Sigmoid colon (tissue), 4 donors: ENCODE results near the gene MYEOV.

Source experiments
- CTCF ChIP-seq, 4 experiments: fragments of 450-650 bp in 3 of 4; fragments of 200-600 bp in 1 of 4; IDR thresholded peaks; one replicate each; pipeline ENCODE4 v1.5.1; 2016 to 2019; ENCODE audit warnings: antibody characterized with exemption in 4 of 4, mild to moderate bottlenecking in 3 of 4, moderate library complexity in 2 of 4
- EP300 ChIP-seq, 4 donors: sonication (generic); formaldehyde crosslinking; IDR thresholded peaks; one replicate each; pipeline ENCODE4 v1.6.1; 2017; ENCODE audit warnings: antibody characterized with exemption in 4 of 4
- POLR2A ChIP-seq, 2 donors: fragments of 450-650 bp; IDR thresholded peaks; one replicate each; pipeline ENCODE4 v1.6.1; 2016; ENCODE audit warnings: antibody characterized with exemption in 2 of 2, mild to moderate bottlenecking in 2 of 2, moderate library complexity in 2 of 2

- TF ChIP-seq POLR2A (IDR thresholded peaks at IDR 0.05): no peak
- no peak for TF ChIP-seq CTCF (IDR thresholded peaks at IDR 0.05)
- no peak for TF ChIP-seq EP300 (IDR thresholded peaks at IDR 0.05)
Measured at GRCh38 chr11:69313992-69314391, 20.0 kb downstream of the MYEOV start.
